ENCODE measurements around the gene PLET1. TPM values are rescaled to one million over a fixed set of nuclear protein-coding genes. Genes with fewer than 3 reads are reported as not detected.

Gene PLET1
- total and polyA plus RNA-seq, 2 of the 4 experiments (the other 2 are of a cell fraction) = not detected

GRCh38 chr11:112200252-112200651 lies 60.4 kb downstream of the PLET1 start:
- Histone ChIP-seq H2AK5ac (ENCODE audit: low read depth, low read length) (no peak overlapping the region), H3K27me3 (ENCODE audit: control insufficient read depth, insufficient read depth, low read length) (no peaks in the 10 kb centered on the region; the same call in 1 of the 2 replicates), H3K23ac (ENCODE audit: low read depth, low read length) (no peak overlapping the region), H2AK9ac (replicated peaks; ENCODE audit: low read depth, low read length, poor library complexity) (no peak overlapping the region), H3K9ac (ENCODE audit: low read depth, low read length) (no peak overlapping the region), H3K56ac (ENCODE audit: extremely low read depth, insufficient read depth, low read length) (no peak overlapping the region), H3K4me2 (ENCODE audit: low read depth, low read length) (no peak overlapping the region), H3K4me1 (ENCODE audit: control insufficient read depth, insufficient read depth, low read length) (peaks cover 2% of the 10 kb centered on the region; the same call in 1 of the 2 replicates), H3K18ac (ENCODE audit: low read depth, low read length) (no peak overlapping the region), H3K9me3 (ENCODE audit: control insufficient read depth, insufficient read depth, low read length) (no peaks in the 10 kb centered on the region), H3K27ac (ENCODE audit: insufficient read depth, low read length) (no peak overlapping the region), H4K91ac (ENCODE audit: insufficient read depth, low read depth, low read length) (no peak overlapping the region), H3K9me1 (ENCODE audit: insufficient read depth, low read length) (no peaks in the 10 kb centered on the region; the same call in 1 of the 2 replicates), H2BK5ac (ENCODE audit: low read depth, low read length, poor library complexity, severe bottlenecking) (no peak overlapping the region), H3K36me3 (ENCODE audit: control insufficient read depth, insufficient read depth, low read length) (no peaks in the 10 kb centered on the region), H2AFZ (replicated peaks; ENCODE audit: low read length, poor library complexity) (no peak overlapping the region), H2BK15ac (ENCODE audit: low read depth, low read length) (no peak overlapping the region), H3K14ac (replicated peaks; ENCODE audit: low read depth, low read length) (no peak overlapping the region), H4K8ac (ENCODE audit: low read depth in 2 of 2, low read length in 2 of 2) (no peak overlapping the region), H2BK20ac (ENCODE audit: low read depth, low read length) (no peak overlapping the region), H2BK120ac (ENCODE audit: low read depth, low read length) (no peak overlapping the region), H3K4ac (ENCODE audit: low read depth, low read length) (no peak overlapping the region), H3K4me3 (ENCODE audit: insufficient read depth, low read depth, low read length) (no peak overlapping the region), H4K20me1 (ENCODE audit: insufficient read depth, low read length) (no peaks in the 10 kb centered on the region), H4K5ac (ENCODE audit: low read depth, low read length) (no peak overlapping the region), H3K79me1 (ENCODE audit: low read depth in 1 of 2, low read length in 2 of 2) (no peaks in the 10 kb centered on the region)
- intact Hi-C loops (cut with micrococcal nuclease) = no loop called here
- ATAC-seq (ENCODE audit: low read depth) (no peak), DNase-seq (no peak)
- ChIA-PET CTCF (no interaction called here), POLR2A (ENCODE audit: unreplicated experiment) (no interaction called here)
- dilution Hi-C loops (cut with HindIII; ENCODE audit: low sequenced_read_pairs, unreplicated experiment) = no loop called here
- TF ChIP-seq POLR2A (IDR thresholded peaks at IDR 0.05; ENCODE audit: low read depth, low read length) (no peak), MXI1 (IDR thresholded peaks at IDR 0.05; ENCODE audit: borderline replicate concordance, low read depth, low read length) (no peak), RCOR1 (IDR thresholded peaks at IDR 0.05; ENCODE audit: insufficient replicate concordance, low read length) (no peak), CHD1 (IDR thresholded peaks at IDR 0.05; ENCODE audit: low read depth, low read length) (no peak), BHLHE40 (IDR thresholded peaks at IDR 0.05; ENCODE audit: low read depth, low read length) (no peak), MAZ (IDR thresholded peaks at IDR 0.05; ENCODE audit: borderline replicate concordance, low read depth, low read length) (no peak), ELK1 (IDR thresholded peaks at IDR 0.05; ENCODE audit: borderline replicate concordance, low read depth, low read length) (no peak), CEBPB (IDR thresholded peaks at IDR 0.05; ENCODE audit: low read depth, low read length) (no peak), RAD21 (IDR thresholded peaks at IDR 0.05; ENCODE audit: low read length) (no peak), FOS (IDR thresholded peaks at IDR 0.05; ENCODE audit: low read depth, low read length) (no peak), USF2 (IDR thresholded peaks at IDR 0.05; ENCODE audit: low read depth, low read length) (no peak), NFE2L2 (IDR thresholded peaks at IDR 0.05; ENCODE audit: low read depth, low read length) (no peak), MAFK (IDR thresholded peaks at IDR 0.05; ENCODE audit: low read depth, low read length) (no peak), RFX5 (IDR thresholded peaks at IDR 0.05; ENCODE audit: low read depth, low read length) (no peak), SMC3 (IDR thresholded peaks at IDR 0.05; ENCODE audit: low read depth, low read length) (no peak)
- TF ChIP-seq, protein P1, sequence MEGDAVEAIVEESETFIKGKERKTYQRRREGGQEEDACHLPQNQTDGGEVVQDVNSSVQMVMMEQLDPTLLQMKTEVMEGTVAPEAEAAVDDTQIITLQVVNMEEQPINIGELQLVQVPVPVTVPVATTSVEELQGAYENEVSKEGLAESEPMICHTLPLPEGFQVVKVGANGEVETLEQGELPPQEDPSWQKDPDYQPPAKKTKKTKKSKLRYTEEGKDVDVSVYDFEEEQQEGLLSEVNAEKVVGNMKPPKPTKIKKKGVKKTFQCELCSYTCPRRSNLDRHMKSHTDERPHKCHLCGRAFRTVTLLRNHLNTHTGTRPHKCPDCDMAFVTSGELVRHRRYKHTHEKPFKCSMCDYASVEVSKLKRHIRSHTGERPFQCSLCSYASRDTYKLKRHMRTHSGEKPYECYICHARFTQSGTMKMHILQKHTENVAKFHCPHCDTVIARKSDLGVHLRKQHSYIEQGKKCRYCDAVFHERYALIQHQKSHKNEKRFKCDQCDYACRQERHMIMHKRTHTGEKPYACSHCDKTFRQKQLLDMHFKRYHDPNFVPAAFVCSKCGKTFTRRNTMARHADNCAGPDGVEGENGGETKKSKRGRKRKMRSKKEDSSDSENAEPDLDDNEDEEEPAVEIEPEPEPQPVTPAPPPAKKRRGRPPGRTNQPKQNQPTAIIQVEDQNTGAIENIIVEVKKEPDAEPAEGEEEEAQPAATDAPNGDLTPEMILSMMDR (conservative IDR thresholded peaks at IDR 0.05; ENCODE audit: low read depth, low read length) = no peak
- BruUV-seq (replicated peaks) = no TSS peak
- in situ Hi-C loops (cut with MboI; ENCODE audit: low sequenced_read_pairs) = loop anchor here (25.0 kb wide), 1 partner anchor 1337 kb away; no protein-coding TSS in a partner anchor
- no CpG with 5 or more reads among the region's 2 CpGs for WGBS, 2 experiments (ENCODE audit: extremely low coverage in 2 of 2, insufficient read length in 1 of 2)
